Central memory CD8-positive, alpha-beta T cell (primary cell): Measurements from ENCODE around the gene CAPN8.

Source experiments
- ATAC-seq: fragments of 150-1000 bp; cut with Tn5 transposase; replicated peaks from 2 replicates; pipeline ENCODE4 v1.10.0; 2022; ENCODE audit warnings: mild to moderate bottlenecking, moderate FRiP score, moderate number of reproducible peaks; ENCODE audit not compliant: poor library complexity, severe bottlenecking; ENCODE audit errors: extremely low read depth
- DNase-seq, 2 donors: peaks; one replicate each; pipeline ENCODE4 v3.0.0; 2021; ENCODE audit warnings: low spot score in 2 of 2
- H3K27ac Mint-ChIP-seq: one replicate; pipeline ENCODE4 v1.8.0; 2022; ENCODE audit warnings: low read depth, mild to moderate bottlenecking, moderate library complexity, mixed read lengths
- H3K27me3 Mint-ChIP-seq: one replicate; pipeline ENCODE4 v1.8.0; 2022; ENCODE audit warnings: mixed read lengths
- H3K36me3 Mint-ChIP-seq: one replicate; pipeline ENCODE4 v1.8.0; 2022; ENCODE audit warnings: mild to moderate bottlenecking, moderate library complexity, mixed read lengths; ENCODE audit not compliant: insufficient read depth
- H3K4me1 Mint-ChIP-seq: one replicate; pipeline ENCODE4 v1.8.0; 2022; ENCODE audit warnings: mixed read lengths
- H3K4me3 Mint-ChIP-seq: one replicate; pipeline ENCODE4 v1.8.0; 2022; ENCODE audit warnings: mild to moderate bottlenecking, moderate library complexity, mixed read lengths
- H3K9me3 Mint-ChIP-seq: one replicate; pipeline ENCODE4 v1.8.0; 2022; ENCODE audit warnings: mixed read lengths

The CAPN8 gene

GRCh38 chr1:223664106-223664505 lies 1.4 kb downstream of the CAPN8 start:
- Mint-ChIP-seq H3K9me3 (no peaks in the 10 kb centered on the region), H3K4me1 (no peaks in the 10 kb centered on the region), H3K27ac (no peak overlapping the region), H3K27me3 (peaks cover 16% of the 10 kb centered on the region), H3K4me3 (no peak overlapping the region), H3K36me3 (no peaks in the 10 kb centered on the region)
- DNase-seq = no peak
- no peak for ATAC-seq

DNA sequence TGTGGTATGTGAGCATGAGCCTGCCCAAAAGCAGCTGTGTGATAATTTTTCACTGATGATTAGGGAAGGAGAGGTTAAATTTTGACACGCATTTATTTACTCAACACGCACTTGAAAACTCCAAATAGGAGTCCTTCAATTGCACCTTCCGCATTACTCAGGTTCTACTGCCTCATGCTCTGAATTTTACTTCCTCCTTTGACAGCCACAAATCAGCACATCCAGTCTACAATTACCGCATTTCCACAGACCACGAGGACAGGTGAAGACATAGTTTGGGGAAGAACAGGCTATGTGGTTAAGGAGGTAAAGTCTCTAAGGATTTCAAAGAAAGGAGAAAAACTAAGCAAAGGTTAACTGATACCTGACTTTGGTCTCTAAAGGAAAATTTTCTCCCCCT lies 2.6 kb downstream of the CAPN8 start:
- H3K4me3 Mint-ChIP-seq = no peak overlapping the region
- peaks cover 16% of the 10 kb centered on the region for H3K27me3 Mint-ChIP-seq
- H3K4me1 Mint-ChIP-seq = no peaks in the 10 kb centered on the region
- DNase-seq = no peak
- no peaks in the 10 kb centered on the region for H3K9me3 Mint-ChIP-seq
- peak; percentile 24 for ATAC-seq
- H3K27ac Mint-ChIP-seq = no peak overlapping the region
- H3K36me3 Mint-ChIP-seq = no peaks in the 10 kb centered on the region

DNA sequence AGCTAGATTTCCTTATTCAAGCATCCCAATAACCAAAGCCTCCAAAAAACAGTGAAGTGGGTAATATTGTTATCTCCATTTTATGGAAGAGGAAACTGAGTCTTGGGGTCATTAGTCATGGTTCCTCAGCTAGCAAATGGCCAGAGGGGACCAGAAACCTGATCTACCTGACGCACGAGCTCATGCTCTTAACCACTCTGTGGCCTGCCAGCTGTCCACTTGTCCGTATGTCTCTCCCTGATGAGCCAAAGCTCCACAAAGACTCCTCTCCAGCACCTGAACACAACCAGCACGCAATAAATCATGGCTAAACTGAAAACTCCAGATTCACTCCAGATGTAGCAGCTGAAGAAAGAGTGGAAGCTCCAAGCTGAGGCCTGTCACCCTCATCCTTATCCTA lies 5.8 kb downstream of the CAPN8 start:
- Mint-ChIP-seq H3K4me1 (no peaks in the 10 kb centered on the region), H3K9me3 (no peaks in the 10 kb centered on the region), H3K36me3 (no peaks in the 10 kb centered on the region), H3K4me3 (no peak overlapping the region), H3K27ac (no peak overlapping the region), H3K27me3 (peaks cover 16% of the 10 kb centered on the region)
- ATAC-seq = no peak
- no peak for DNase-seq

GRCh38 chr1:223657978-223658377 lies 7.5 kb downstream of the CAPN8 start:
- no peaks in the 10 kb centered on the region for H3K9me3 Mint-ChIP-seq
- H3K4me1 Mint-ChIP-seq = no peaks in the 10 kb centered on the region
- H3K36me3 Mint-ChIP-seq = no peaks in the 10 kb centered on the region
- ATAC-seq = no peak
- DNase-seq = no peak
- no peak overlapping the region for H3K4me3 Mint-ChIP-seq
- H3K27ac Mint-ChIP-seq = no peak overlapping the region
- H3K27me3 Mint-ChIP-seq = peaks cover 27% of the 10 kb centered on the region

GRCh38 chr1:223654083-223654482 lies 11.4 kb downstream of the CAPN8 start:
- H3K27ac Mint-ChIP-seq = no peak overlapping the region
- no peaks in the 10 kb centered on the region for H3K9me3 Mint-ChIP-seq
- no peak overlapping the region for H3K4me3 Mint-ChIP-seq
- no peaks in the 10 kb centered on the region for H3K4me1 Mint-ChIP-seq
- no peaks in the 10 kb centered on the region for H3K36me3 Mint-ChIP-seq
- no peak for ATAC-seq
- DNase-seq = no peak
- peaks cover 16% of the 10 kb centered on the region for H3K27me3 Mint-ChIP-seq

- H3K36me3 Mint-ChIP-seq = no peaks in the 10 kb centered on the region
- H3K4me3 Mint-ChIP-seq = no peak overlapping the region
- peaks cover 16% of the 10 kb centered on the region for H3K27me3 Mint-ChIP-seq
- no peak overlapping the region for H3K27ac Mint-ChIP-seq
- ATAC-seq (no peak), DNase-seq (no peak)
- H3K9me3 Mint-ChIP-seq = no peaks in the 10 kb centered on the region
- no peaks in the 10 kb centered on the region for H3K4me1 Mint-ChIP-seq
Measured at GRCh38 chr1:223653431-223653830, 12.1 kb downstream of the CAPN8 start.

DNA sequence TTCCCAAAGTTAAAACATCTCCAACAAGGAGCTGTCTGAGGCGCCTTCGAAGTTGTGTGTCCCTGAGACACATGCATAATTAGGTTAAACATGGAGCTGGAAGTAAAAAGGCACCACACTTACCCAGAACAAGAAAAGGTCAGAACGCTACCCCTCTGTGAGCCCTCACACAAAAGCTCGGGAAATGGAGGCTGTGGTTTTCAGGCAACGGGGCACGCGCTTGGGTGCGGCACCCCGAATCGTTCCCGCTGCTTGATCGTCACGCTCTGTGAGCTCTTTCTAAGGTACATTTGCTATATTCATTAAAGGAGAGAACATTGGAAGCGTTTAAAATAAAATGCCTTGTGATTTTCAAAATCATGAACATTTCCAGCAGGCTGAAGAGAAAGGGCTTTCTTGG lies 12.5 kb downstream of the CAPN8 start:
- Mint-ChIP-seq H3K36me3 (no peaks in the 10 kb centered on the region), H3K4me1 (no peaks in the 10 kb centered on the region), H3K9me3 (no peaks in the 10 kb centered on the region), H3K27ac (no peak overlapping the region), H3K4me3 (no peak overlapping the region), H3K27me3 (peaks cover 16% of the 10 kb centered on the region)
- ATAC-seq (no peak), DNase-seq (no peak)

DNA sequence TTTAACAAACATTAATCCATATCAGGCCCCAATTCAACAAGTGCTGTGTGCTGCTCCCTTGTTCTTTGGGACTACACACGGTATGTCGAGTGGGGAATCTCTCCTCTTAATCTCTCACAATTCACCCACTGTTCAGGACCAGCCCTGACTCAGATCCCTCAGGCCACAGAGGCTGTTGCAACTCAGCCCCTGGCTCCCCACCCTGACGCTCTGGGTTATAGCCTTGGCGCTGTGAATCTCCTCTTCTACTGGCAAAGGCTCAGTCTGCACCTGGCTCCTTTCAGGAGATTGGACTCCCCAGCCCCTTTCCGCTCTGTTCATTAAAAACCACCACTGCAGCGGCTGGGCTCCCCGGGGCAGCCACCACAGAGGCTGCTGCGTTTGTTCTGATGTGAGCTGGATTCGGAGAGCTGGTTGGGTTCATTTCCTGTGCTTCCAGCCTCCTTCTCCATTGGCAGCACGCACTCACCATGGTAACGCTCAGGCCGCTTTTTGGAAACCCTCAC lies 13.0 kb downstream of the CAPN8 start:
- ATAC-seq (no peak), DNase-seq (no peak)
- H3K4me3 Mint-ChIP-seq = no peak overlapping the region
- peaks cover 16% of the 10 kb centered on the region for H3K27me3 Mint-ChIP-seq
- no peaks in the 10 kb centered on the region for H3K36me3 Mint-ChIP-seq
- no peak overlapping the region for H3K27ac Mint-ChIP-seq
- no peaks in the 10 kb centered on the region for H3K9me3 Mint-ChIP-seq
- no peaks in the 10 kb centered on the region for H3K4me1 Mint-ChIP-seq

GRCh38 chr1:223651291-223651991 lies 14.1 kb downstream of the CAPN8 start:
- DNase-seq (no peak), ATAC-seq (no peak)
- H3K27me3 Mint-ChIP-seq = peaks cover 16% of the 10 kb centered on the region
- H3K4me1 Mint-ChIP-seq = no peaks in the 10 kb centered on the region
- H3K36me3 Mint-ChIP-seq = no peaks in the 10 kb centered on the region
- no peak overlapping the region for H3K27ac Mint-ChIP-seq
- H3K9me3 Mint-ChIP-seq = no peaks in the 10 kb centered on the region
- H3K4me3 Mint-ChIP-seq = no peak overlapping the region

- Mint-ChIP-seq H3K27me3 (peaks cover 16% of the 10 kb centered on the region), H3K27ac (no peak overlapping the region), H3K9me3 (no peaks in the 10 kb centered on the region), H3K36me3 (no peaks in the 10 kb centered on the region), H3K4me3 (no peak overlapping the region), H3K4me1 (no peaks in the 10 kb centered on the region)
- DNase-seq (no peak), ATAC-seq (no peak)
Measured at GRCh38 chr1:223650465-223650864, 15.0 kb downstream of the CAPN8 start.

DNA sequence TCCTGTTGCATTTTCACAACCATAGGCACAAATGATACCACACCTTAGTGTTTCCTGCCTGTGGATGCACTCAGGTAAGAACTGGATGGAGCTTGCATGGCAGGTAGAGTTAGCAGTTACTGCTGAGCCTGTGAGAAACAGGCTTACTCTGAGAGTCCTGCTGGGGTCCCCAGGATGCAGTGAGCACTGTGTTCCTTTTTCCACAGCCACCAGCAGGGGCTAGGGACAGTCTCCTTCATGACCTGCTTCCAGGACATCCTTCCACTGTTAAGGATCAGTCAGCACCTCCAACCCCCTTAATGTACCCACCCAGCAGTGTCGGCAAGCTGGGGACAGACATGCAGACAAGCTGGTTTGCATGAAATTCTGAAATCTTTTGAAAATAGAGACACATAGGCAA lies 16.3 kb downstream of the CAPN8 start:
- DNase-seq (no peak), ATAC-seq (no peak)
- Mint-ChIP-seq H3K4me3 (no peak overlapping the region), H3K27ac (no peak overlapping the region), H3K36me3 (no peaks in the 10 kb centered on the region), H3K4me1 (no peaks in the 10 kb centered on the region), H3K9me3 (no peaks in the 10 kb centered on the region), H3K27me3 (peaks cover 12% of the 10 kb centered on the region)

DNA sequence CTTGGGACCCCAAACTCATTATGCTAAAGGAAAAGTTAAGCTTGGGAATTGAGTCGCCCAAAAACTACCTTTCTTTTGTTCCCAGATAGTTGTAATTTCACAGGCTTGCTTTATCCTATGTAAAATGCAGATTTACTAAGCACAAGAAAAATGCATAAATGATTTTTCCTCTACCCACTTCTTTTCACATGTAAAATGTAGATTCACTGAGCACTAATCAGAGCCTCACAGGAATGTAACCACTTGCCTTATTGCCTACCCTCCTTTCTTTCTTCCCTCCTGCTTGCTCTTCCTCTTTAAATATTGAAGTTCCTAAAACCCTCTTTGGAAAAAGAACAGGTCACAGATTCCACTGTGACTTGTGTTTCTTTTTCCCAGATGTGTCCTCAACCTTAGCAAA lies 18.3 kb downstream of the CAPN8 start:
- DNase-seq (no peak), ATAC-seq (no peak)
- peaks cover 12% of the 10 kb centered on the region for H3K27me3 Mint-ChIP-seq
- H3K27ac Mint-ChIP-seq = no peak overlapping the region
- no peaks in the 10 kb centered on the region for H3K4me1 Mint-ChIP-seq
- no peak overlapping the region for H3K4me3 Mint-ChIP-seq
- no peaks in the 10 kb centered on the region for H3K9me3 Mint-ChIP-seq
- no peaks in the 10 kb centered on the region for H3K36me3 Mint-ChIP-seq

- Mint-ChIP-seq H3K27ac (no peak overlapping the region), H3K9me3 (no peaks in the 10 kb centered on the region), H3K27me3 (peaks cover 17% of the 10 kb centered on the region), H3K4me1 (no peaks in the 10 kb centered on the region), H3K4me3 (no peak overlapping the region), H3K36me3 (no peaks in the 10 kb centered on the region)
- DNase-seq (no peak), ATAC-seq (no peak)
Measured at GRCh38 chr1:223645903-223646302, 19.6 kb downstream of the CAPN8 start.
